Measurements from ENCODE around the gene PTCD3. TPM values are rescaled to one million over a fixed set of nuclear protein-coding genes. Genes with fewer than 3 reads are reported as not detected.

Gene PTCD3
- total RNA-seq, 3 donors from 2014 or later: 70.1 to 126 (median 99.1) TPM

DNA sequence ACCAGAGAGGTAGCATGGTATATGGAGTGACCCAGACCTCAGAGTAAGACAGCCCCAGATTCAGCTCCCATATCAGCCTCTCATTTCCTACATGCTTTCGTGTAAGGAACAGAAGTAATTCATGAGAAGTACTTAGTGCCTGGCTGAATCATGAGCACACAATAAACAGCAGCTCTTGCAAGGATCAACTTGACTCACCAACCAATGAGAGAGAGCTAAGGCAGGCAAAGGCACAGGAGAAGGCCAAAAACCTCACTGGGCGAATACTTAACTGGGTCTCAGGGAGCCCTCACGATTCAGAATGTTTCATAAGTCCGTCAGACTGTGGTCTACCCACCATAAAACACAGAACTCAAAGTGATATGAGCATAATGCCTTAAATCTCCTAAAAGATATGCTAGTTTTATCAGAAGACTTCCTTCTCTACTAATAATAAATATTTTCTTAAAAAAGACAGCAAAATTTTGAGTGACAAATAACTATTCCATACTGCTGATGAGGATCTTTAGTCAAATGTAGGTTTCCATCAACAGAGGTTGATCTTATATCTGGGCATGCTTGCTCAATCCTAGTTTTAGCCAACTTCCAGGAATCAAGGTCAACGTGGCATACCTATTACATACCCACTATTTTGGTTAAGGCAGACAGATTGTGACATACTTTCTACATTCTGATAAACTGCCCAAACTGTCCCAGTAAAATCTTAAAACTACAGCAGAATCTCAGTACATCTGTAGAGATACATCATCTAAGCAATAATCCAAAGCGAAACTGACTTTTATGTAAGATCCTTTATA, 54.3 kb downstream of the PTCD3 start:
- H3K9me3 ChIP-seq: no peaks in the 10 kb centered on the region
- intact Hi-C loops (cut with DNase I; ENCODE audit: low total_unique reads): no loop called here

DNA sequence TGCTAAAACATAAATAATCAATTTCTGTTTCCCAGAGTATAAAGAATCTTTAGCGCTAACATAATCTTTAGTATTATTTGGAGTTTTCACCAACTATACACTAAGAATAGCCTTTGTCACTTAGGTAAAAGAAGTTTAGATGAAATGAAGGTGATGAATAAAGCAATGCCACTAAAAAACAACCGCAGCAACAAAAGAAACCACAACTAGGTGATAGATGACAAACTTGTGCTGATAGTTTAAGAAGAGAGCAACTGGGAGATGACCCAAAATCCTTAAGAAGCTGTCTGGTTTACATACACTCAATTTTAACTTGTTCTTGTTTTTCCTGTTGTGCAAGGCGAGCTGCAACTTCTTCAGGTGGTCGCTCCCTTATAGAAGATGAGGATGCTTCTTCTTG, 64.4 kb downstream of the PTCD3 start:
- H3K4me3 ChIP-seq: no peak overlapping the region
- no peaks in the 10 kb centered on the region for H3K36me3 ChIP-seq
- no peak for DNase-seq (ENCODE audit: low spot score in 2 of 2)
- no peak overlapping the region for H3K27ac ChIP-seq
- H3K9me3 ChIP-seq: no peaks in the 10 kb centered on the region
- H3K4me1 ChIP-seq: no peaks in the 10 kb centered on the region
- intact Hi-C loops (cut with DNase I; ENCODE audit: low total_unique reads): no loop called here
- TF ChIP-seq POLR2A (IDR thresholded peaks at IDR 0.05) (no peak), POLR2AphosphoS5 (IDR thresholded peaks at IDR 0.05) (no peak)
- TF ChIP-seq, protein P1, sequence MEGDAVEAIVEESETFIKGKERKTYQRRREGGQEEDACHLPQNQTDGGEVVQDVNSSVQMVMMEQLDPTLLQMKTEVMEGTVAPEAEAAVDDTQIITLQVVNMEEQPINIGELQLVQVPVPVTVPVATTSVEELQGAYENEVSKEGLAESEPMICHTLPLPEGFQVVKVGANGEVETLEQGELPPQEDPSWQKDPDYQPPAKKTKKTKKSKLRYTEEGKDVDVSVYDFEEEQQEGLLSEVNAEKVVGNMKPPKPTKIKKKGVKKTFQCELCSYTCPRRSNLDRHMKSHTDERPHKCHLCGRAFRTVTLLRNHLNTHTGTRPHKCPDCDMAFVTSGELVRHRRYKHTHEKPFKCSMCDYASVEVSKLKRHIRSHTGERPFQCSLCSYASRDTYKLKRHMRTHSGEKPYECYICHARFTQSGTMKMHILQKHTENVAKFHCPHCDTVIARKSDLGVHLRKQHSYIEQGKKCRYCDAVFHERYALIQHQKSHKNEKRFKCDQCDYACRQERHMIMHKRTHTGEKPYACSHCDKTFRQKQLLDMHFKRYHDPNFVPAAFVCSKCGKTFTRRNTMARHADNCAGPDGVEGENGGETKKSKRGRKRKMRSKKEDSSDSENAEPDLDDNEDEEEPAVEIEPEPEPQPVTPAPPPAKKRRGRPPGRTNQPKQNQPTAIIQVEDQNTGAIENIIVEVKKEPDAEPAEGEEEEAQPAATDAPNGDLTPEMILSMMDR (IDR thresholded peaks at IDR 0.05): no peak
- H3K27me3 ChIP-seq: no peaks in the 10 kb centered on the region

More for the DNA sequence above, 54.3 kb downstream of the PTCD3 start:
- DNase-seq (ENCODE audit: low spot score in 2 of 2): no peak
- no peaks in the 10 kb centered on the region for H3K4me1 ChIP-seq
- no peak overlapping the region for H3K27ac ChIP-seq
- H3K27me3 ChIP-seq: no peaks in the 10 kb centered on the region
- H3K4me3 ChIP-seq: no peak overlapping the region
- no peaks in the 10 kb centered on the region for H3K36me3 ChIP-seq
- TF ChIP-seq POLR2AphosphoS5 (IDR thresholded peaks at IDR 0.05): no peak
- TF ChIP-seq, protein P1 (IDR thresholded peaks at IDR 0.05): no peak
- no peak for TF ChIP-seq POLR2A (IDR thresholded peaks at IDR 0.05)

DNA sequence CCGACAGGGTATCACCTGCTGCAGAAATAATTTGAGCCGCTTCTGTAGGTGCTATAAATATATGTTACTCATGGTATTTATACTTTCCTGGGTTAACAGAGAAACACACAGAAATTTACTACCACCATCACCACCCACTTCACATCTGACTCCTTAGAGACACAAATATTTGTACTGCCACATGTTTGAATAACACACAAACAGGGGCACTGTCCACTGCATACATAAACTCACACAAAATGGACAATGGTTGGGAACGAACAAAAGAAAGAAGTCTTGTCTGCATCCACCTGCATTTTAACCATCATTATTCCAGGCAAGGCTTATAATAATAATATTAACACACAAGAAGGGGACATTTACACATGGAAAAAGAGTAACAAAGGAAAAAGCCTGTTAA, 65.3 kb downstream of the PTCD3 start:
- intact Hi-C loops (cut with DNase I; ENCODE audit: low total_unique reads): no loop called here
- Histone ChIP-seq H3K36me3 (no peaks in the 10 kb centered on the region), H3K9me3 (no peaks in the 10 kb centered on the region), H3K4me3 (no peak overlapping the region), H3K27me3 (no peaks in the 10 kb centered on the region), H3K4me1 (no peaks in the 10 kb centered on the region), H3K27ac (no peak overlapping the region)
- DNase-seq (ENCODE audit: low spot score in 2 of 2): no peak
- no peak for TF ChIP-seq POLR2AphosphoS5 (IDR thresholded peaks at IDR 0.05)
- no peak for TF ChIP-seq POLR2A (IDR thresholded peaks at IDR 0.05)
- TF ChIP-seq, protein P1 (IDR thresholded peaks at IDR 0.05): no peak

DNA sequence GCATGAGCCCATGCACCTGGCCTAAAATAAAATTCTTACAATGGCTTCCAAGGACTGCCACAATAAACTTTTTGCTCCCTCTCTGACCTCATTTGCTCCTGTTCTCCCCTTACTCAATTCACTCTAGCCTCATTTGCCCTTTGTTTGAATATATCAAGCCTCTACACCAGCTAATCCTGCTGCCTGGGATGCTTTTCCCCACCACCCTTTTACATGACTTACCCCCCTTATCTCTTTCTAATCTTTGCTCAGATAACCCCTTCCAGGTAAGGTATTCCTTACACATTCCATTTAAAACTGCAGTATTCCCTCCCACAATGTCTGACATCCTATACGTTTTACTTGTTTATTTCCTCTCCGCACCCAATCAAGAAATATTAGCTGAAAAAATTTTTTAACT, 66.6 kb downstream of the PTCD3 start:
- Histone ChIP-seq H3K36me3 (no peaks in the 10 kb centered on the region), H3K4me1 (no peaks in the 10 kb centered on the region), H3K4me3 (no peak overlapping the region), H3K9me3 (no peaks in the 10 kb centered on the region), H3K27me3 (no peaks in the 10 kb centered on the region), H3K27ac (no peak overlapping the region)
- TF ChIP-seq POLR2AphosphoS5 (IDR thresholded peaks at IDR 0.05) (no peak), POLR2A (IDR thresholded peaks at IDR 0.05) (no peak)
- TF ChIP-seq, protein P1 (IDR thresholded peaks at IDR 0.05): no peak
- DNase-seq (ENCODE audit: low spot score in 2 of 2): no peak
- intact Hi-C loops (cut with DNase I; ENCODE audit: low total_unique reads): no loop called here

DNA sequence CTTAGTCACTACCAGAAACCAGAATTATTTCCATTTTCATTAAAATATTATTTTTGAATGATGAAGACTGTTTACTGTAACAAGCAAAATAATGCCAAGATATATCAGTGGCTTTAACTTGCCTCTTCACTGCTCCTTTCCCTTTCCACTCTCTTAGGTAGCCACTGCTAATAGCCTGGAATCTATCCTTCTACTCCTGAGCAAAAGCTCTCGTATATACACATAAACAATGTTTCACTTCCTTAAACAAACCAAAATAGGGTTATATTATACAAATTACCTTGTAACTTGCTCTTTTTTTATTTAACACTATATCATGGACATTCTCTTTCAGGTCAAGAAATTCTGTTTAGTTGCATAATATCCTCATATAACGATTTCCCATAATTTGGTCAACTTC, 68.4 kb downstream of the PTCD3 start:
- no peak for DNase-seq (ENCODE audit: low spot score in 2 of 2)
- intact Hi-C loops (cut with DNase I; ENCODE audit: low total_unique reads): no loop called here
- Histone ChIP-seq H3K36me3 (no peaks in the 10 kb centered on the region), H3K9me3 (no peaks in the 10 kb centered on the region), H3K27me3 (no peaks in the 10 kb centered on the region), H3K27ac (no peak overlapping the region), H3K4me3 (no peak overlapping the region), H3K4me1 (no peaks in the 10 kb centered on the region)
- no peak for TF ChIP-seq POLR2AphosphoS5 (IDR thresholded peaks at IDR 0.05)
- TF ChIP-seq POLR2A (IDR thresholded peaks at IDR 0.05): no peak
- TF ChIP-seq, protein P1 (IDR thresholded peaks at IDR 0.05): no peak

Data from breast epithelium (tissue), 4 donors.